ENCODE data around the gene GSTM4.

GRCh38 chr1:109669246-109669948 is 13.5 kb downstream of the GSTM4 start:
- TF ChIP-seq, protein P1, sequence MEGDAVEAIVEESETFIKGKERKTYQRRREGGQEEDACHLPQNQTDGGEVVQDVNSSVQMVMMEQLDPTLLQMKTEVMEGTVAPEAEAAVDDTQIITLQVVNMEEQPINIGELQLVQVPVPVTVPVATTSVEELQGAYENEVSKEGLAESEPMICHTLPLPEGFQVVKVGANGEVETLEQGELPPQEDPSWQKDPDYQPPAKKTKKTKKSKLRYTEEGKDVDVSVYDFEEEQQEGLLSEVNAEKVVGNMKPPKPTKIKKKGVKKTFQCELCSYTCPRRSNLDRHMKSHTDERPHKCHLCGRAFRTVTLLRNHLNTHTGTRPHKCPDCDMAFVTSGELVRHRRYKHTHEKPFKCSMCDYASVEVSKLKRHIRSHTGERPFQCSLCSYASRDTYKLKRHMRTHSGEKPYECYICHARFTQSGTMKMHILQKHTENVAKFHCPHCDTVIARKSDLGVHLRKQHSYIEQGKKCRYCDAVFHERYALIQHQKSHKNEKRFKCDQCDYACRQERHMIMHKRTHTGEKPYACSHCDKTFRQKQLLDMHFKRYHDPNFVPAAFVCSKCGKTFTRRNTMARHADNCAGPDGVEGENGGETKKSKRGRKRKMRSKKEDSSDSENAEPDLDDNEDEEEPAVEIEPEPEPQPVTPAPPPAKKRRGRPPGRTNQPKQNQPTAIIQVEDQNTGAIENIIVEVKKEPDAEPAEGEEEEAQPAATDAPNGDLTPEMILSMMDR (IDR thresholded peaks at IDR 0.05): no peak
- no peak for TF ChIP-seq EZH2 (IDR thresholded peaks at IDR 0.05; ENCODE audit: borderline replicate concordance, insufficient read depth, low read depth, low read length, poor library complexity, severe bottlenecking)

Data from B cell (primary cell).